Measurements from ENCODE around the gene TMEM37. TPM values are rescaled to one million over a fixed set of nuclear protein-coding genes. Genes with fewer than 3 reads are reported as not detected.
A peak's percentile ranks its signal among the peaks of the same experiment; 100 is the strongest.

The TMEM37 gene
- total and polyA plus RNA-seq, 2 of the 13 experiments (the other 11 are each of a cell fraction or from before 2014, with no cell fraction given) = 37.7 to 115 TPM

DNA sequence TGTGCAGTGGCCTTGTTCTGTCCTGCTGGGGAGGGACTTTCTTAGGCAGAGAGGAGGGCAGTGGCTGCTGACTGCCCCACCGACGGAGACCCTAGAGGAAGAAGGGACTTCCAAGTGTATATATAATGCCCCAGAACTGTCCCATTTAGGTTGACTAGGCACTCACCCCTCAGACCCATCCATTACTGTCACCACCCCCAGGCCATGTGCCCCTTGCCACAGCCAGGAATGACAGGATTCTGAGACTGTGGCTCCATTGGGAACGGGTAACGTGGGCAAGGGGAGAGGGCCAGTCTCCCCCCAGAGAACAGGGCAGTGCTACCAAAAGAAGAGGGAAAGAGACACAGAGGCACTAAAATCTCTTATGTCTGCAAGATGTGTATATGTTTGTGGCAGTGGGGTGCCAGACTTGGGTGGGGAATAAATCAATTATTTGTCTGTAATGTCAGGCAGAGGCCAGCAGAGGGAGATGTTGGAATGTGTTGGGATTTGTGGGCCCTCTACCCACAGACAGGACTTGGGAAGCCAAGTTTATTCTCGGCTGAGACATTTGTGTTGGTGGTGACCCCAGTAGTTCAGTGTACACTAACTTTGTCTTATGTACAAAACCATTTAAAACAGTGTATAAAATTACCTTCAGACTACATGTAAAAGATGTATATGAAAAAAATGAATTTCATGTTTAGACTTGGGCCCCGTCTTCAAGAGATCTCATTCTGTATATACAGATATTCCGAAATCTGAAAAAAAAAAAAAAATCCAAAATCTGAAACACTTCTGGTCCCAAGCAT, 24.0 kb upstream of the TMEM37 start (continued):
- TF ChIP-seq HMG20A (CRISPR knock-in tag; IDR thresholded peaks at IDR 0.05; ENCODE audit: borderline replicate concordance) = peak; percentile 30; the same call in 1 of the 2 replicates
- no peak for TF ChIP-seq SALL2 (CRISPR knock-in tag; IDR thresholded peaks at IDR 0.05)
- TF ChIP-seq, protein P1, sequence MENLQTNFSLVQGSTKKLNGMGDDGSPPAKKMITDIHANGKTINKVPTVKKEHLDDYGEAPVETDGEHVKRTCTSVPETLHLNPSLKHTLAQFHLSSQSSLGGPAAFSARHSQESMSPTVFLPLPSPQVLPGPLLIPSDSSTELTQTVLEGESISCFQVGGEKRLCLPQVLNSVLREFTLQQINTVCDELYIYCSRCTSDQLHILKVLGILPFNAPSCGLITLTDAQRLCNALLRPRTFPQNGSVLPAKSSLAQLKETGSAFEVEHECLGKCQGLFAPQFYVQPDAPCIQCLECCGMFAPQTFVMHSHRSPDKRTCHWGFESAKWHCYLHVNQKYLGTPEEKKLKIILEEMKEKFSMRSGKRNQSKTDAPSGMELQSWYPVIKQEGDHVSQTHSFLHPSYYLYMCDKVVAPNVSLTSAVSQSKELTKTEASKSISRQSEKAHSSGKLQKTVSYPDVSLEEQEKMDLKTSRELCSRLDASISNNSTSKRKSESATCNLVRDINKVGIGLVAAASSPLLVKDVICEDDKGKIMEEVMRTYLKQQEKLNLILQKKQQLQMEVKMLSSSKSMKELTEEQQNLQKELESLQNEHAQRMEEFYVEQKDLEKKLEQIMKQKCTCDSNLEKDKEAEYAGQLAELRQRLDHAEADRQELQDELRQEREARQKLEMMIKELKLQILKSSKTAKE (CRISPR knock-in tag; IDR thresholded peaks at IDR 0.05; ENCODE audit: borderline replicate concordance) = 0 out of 2 replicates have a peak, but pooled peaks have one; percentile 34
- no peak for TF ChIP-seq ZNF75D (CRISPR knock-in tag; IDR thresholded peaks at IDR 0.05; ENCODE audit: borderline replicate concordance)
- no peak for TF ChIP-seq KDM1A (CRISPR knock-in tag; IDR thresholded peaks at IDR 0.05)
- no peak for TF ChIP-seq ZNF724P (CRISPR knock-in tag; IDR thresholded peaks at IDR 0.05; ENCODE audit: borderline replicate concordance)
- TF ChIP-seq, protein P2, sequence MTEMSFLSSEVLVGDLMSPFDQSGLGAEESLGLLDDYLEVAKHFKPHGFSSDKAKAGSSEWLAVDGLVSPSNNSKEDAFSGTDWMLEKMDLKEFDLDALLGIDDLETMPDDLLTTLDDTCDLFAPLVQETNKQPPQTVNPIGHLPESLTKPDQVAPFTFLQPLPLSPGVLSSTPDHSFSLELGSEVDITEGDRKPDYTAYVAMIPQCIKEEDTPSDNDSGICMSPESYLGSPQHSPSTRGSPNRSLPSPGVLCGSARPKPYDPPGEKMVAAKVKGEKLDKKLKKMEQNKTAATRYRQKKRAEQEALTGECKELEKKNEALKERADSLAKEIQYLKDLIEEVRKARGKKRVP (CRISPR knock-in tag; IDR thresholded peaks at IDR 0.05) = peak in 1 of 2 experiments; percentile 30; a peak in 1 of 4 replicates
- no peak for TF ChIP-seq ZNF329 (CRISPR knock-in tag; IDR thresholded peaks at IDR 0.05; ENCODE audit: low read depth)
- peak; percentile 97 for TF ChIP-seq RAD21 (CRISPR knock-in tag; IDR thresholded peaks at IDR 0.05)
- no peak for TF ChIP-seq NFATC3 (CRISPR knock-in tag; IDR thresholded peaks at IDR 0.05)
- TF ChIP-seq SMC3 (IDR thresholded peaks at IDR 0.05; ENCODE audit: low read length) = peak; percentile 100
- TF ChIP-seq, protein P3, sequence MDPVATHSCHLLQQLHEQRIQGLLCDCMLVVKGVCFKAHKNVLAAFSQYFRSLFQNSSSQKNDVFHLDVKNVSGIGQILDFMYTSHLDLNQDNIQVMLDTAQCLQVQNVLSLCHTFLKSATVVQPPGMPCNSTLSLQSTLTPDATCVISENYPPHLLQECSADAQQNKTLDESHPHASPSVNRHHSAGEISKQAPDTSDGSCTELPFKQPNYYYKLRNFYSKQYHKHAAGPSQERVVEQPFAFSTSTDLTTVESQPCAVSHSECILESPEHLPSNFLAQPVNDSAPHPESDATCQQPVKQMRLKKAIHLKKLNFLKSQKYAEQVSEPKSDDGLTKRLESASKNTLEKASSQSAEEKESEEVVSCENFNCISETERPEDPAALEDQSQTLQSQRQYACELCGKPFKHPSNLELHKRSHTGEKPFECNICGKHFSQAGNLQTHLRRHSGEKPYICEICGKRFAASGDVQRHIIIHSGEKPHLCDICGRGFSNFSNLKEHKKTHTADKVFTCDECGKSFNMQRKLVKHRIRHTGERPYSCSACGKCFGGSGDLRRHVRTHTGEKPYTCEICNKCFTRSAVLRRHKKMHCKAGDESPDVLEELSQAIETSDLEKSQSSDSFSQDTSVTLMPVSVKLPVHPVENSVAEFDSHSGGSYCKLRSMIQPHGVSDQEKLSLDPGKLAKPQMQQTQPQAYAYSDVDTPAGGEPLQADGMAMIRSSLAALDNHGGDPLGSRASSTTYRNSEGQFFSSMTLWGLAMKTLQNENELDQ (CRISPR knock-in tag; IDR thresholded peaks at IDR 0.05; ENCODE audit: borderline replicate concordance) = no peak
- TF ChIP-seq ELF1 (CRISPR knock-in tag; IDR thresholded peaks at IDR 0.05) = 0 out of 2 replicates have a peak, but pooled peaks have one; percentile 6
- TF ChIP-seq, protein P4, sequence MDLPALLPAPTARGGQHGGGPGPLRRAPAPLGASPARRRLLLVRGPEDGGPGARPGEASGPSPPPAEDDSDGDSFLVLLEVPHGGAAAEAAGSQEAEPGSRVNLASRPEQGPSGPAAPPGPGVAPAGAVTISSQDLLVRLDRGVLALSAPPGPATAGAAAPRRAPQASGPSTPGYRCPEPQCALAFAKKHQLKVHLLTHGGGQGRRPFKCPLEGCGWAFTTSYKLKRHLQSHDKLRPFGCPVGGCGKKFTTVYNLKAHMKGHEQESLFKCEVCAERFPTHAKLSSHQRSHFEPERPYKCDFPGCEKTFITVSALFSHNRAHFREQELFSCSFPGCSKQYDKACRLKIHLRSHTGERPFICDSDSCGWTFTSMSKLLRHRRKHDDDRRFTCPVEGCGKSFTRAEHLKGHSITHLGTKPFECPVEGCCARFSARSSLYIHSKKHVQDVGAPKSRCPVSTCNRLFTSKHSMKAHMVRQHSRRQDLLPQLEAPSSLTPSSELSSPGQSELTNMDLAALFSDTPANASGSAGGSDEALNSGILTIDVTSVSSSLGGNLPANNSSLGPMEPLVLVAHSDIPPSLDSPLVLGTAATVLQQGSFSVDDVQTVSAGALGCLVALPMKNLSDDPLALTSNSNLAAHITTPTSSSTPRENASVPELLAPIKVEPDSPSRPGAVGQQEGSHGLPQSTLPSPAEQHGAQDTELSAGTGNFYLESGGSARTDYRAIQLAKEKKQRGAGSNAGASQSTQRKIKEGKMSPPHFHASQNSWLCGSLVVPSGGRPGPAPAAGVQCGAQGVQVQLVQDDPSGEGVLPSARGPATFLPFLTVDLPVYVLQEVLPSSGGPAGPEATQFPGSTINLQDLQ (CRISPR knock-in tag; IDR thresholded peaks at IDR 0.05) = no peak
- TF ChIP-seq MTF1 (CRISPR knock-in tag; IDR thresholded peaks at IDR 0.05) = no peak
- 0 out of 2 replicates have a peak, but pooled peaks have one; percentile 20 for TF ChIP-seq CBFB (CRISPR knock-in tag; IDR thresholded peaks at IDR 0.05)
- no peak for TF ChIP-seq HNF4G (IDR thresholded peaks at IDR 0.05; ENCODE audit: borderline replicate concordance, low read depth, low read length)
- no peak for TF ChIP-seq HNF4G (CRISPR knock-in tag; IDR thresholded peaks at IDR 0.05; ENCODE audit: borderline replicate concordance, low read depth)
- TF ChIP-seq SKI (IDR thresholded peaks at IDR 0.05; ENCODE audit: partially characterized antibody) = peak; percentile 32
- peak; percentile 17; the same call in 1 of the 2 replicates for TF ChIP-seq FOXA3 (CRISPR knock-in tag; IDR thresholded peaks at IDR 0.05)

All from HepG2 (cell line).